HL-60 (cell line): ENCODE data around the gene COQ3.

Source experiments
- DNase-seq, 2 experiments: peaks; one replicate each; pipeline ENCODE4 v3.0.0-alpha.2; 2010 to 2020; ENCODE audit warnings: low read depth in 1 of 2, low spot score in 1 of 2
- H3K27ac ChIP-seq: fragments of 250-450 bp; sonication (Bioruptor Pico); replicated peaks from 2 replicates; pipeline ENCODE4 v1.5.1; 2020; ENCODE audit warnings: mild to moderate bottlenecking, moderate library complexity
- H3K27me3 ChIP-seq: fragments of 250-450 bp; sonication (Bioruptor Pico); 2 replicates; pipeline ENCODE4 v1.5.1; 2021; ENCODE audit warnings: mild to moderate bottlenecking, moderate library complexity; ENCODE audit not compliant: insufficient read depth, poor library complexity, severe bottlenecking
- H3K4me3 ChIP-seq: replicated peaks from 2 replicates; pipeline ENCODE4 v1.5.1; 2011; ENCODE audit warnings: mild to moderate bottlenecking, control low read depth, low read length; ENCODE audit not compliant: insufficient read depth
- GABPA ChIP-seq: IDR thresholded peaks from 2 replicates; pipeline ENCODE4 v1.6.1; 2012; ENCODE audit warnings: low read depth
- POLR2AphosphoS5 ChIP-seq: IDR thresholded peaks from 2 replicates; pipeline ENCODE4 v1.6.1; 2012; ENCODE audit warnings: low read depth
- SPI1 ChIP-seq: IDR thresholded peaks from 2 replicates; pipeline ENCODE4 v1.6.1; 2012; ENCODE audit warnings: low read depth, mild to moderate bottlenecking, borderline replicate concordance
- TF ChIP-seq, protein P1 (sequence below): IDR thresholded peaks from 2 replicates; pipeline ENCODE4 v1.6.1; 2012; ENCODE audit warnings: low read depth; ENCODE audit not compliant: insufficient replicate concordance
- TF ChIP-seq, protein P2 (sequence below): IDR thresholded peaks from one replicate; pipeline ENCODE4 v1.5.1; 2011; ENCODE audit warnings: low read length, control low read depth, inconsistent platforms; ENCODE audit not compliant: insufficient read depth

The COQ3 gene

DNA sequence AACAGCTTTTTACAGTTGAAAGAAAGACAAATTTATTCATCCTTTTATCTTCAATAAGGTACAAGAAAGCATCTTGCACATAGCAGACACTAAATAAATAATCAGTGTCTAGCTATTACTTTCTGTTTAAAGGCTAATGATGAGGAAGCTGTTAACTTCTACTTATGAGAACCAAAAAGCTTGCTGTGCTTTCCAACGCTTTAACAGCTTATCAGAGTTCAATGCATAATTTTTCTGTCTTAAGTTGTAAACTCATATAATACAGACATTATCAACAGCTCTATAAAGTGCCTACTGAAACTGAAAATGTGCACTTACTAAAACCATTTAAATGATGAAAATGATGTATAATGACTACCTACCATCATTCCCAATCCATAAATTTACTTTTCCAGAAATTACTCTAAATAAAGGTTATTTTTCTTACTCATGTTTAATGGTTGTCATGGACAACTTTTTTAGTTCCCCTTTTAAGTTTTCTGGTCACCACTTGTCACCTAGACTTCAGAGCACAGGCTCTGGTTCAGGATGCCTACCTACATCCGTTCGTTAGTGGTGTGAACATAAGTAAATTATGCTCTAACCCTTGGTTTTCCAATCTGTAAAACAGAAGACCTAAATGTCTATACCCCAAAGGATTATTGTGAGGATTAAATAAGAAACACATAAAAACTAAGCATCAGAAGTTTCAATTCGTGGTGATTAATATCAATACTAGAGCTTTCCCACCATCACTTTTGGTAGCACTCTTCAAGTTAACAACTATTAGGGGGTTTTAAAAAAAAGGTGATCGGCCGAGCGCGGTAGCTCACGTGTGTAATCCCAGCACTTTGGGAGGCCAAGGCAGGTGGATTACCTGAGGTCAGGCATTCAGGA is 23.1 kb upstream of the COQ3 start:
- Histone ChIP-seq H3K27ac (0 out of 2 replicates have a peak overlapping the region, but pooled peaks have one; percentile 8), H3K27me3 (no peaks in the 10 kb centered on the region), H3K4me3 (no peak overlapping the region)
- TF ChIP-seq GABPA (no peak), SPI1 (no peak), POLR2AphosphoS5 (no peak)
- TF ChIP-seq, protein P1, sequence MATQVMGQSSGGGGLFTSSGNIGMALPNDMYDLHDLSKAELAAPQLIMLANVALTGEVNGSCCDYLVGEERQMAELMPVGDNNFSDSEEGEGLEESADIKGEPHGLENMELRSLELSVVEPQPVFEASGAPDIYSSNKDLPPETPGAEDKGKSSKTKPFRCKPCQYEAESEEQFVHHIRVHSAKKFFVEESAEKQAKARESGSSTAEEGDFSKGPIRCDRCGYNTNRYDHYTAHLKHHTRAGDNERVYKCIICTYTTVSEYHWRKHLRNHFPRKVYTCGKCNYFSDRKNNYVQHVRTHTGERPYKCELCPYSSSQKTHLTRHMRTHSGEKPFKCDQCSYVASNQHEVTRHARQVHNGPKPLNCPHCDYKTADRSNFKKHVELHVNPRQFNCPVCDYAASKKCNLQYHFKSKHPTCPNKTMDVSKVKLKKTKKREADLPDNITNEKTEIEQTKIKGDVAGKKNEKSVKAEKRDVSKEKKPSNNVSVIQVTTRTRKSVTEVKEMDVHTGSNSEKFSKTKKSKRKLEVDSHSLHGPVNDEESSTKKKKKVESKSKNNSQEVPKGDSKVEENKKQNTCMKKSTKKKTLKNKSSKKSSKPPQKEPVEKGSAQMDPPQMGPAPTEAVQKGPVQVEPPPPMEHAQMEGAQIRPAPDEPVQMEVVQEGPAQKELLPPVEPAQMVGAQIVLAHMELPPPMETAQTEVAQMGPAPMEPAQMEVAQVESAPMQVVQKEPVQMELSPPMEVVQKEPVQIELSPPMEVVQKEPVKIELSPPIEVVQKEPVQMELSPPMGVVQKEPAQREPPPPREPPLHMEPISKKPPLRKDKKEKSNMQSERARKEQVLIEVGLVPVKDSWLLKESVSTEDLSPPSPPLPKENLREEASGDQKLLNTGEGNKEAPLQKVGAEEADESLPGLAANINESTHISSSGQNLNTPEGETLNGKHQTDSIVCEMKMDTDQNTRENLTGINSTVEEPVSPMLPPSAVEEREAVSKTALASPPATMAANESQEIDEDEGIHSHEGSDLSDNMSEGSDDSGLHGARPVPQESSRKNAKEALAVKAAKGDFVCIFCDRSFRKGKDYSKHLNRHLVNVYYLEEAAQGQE, result no peak
- TF ChIP-seq, protein P2, sequence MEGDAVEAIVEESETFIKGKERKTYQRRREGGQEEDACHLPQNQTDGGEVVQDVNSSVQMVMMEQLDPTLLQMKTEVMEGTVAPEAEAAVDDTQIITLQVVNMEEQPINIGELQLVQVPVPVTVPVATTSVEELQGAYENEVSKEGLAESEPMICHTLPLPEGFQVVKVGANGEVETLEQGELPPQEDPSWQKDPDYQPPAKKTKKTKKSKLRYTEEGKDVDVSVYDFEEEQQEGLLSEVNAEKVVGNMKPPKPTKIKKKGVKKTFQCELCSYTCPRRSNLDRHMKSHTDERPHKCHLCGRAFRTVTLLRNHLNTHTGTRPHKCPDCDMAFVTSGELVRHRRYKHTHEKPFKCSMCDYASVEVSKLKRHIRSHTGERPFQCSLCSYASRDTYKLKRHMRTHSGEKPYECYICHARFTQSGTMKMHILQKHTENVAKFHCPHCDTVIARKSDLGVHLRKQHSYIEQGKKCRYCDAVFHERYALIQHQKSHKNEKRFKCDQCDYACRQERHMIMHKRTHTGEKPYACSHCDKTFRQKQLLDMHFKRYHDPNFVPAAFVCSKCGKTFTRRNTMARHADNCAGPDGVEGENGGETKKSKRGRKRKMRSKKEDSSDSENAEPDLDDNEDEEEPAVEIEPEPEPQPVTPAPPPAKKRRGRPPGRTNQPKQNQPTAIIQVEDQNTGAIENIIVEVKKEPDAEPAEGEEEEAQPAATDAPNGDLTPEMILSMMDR, result no peak
- no peak for DNase-seq

DNA sequence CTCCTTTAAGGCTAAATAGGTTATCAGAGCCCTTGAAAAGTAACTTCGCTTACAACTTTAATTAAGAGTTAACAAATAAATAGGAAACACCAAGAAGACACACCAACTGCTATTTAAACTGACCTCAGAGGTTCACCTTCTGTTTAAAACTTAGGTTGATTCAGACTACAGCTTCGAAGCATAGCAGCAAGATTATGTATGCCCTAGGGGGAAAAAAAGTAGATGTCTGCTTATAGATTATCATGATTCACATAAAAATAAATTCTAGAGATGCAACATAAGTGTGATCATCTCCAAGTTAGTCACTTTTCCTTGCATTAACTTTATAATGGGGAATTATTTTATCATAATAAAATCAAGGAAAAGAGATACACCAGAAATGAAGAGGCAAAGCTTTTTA is 22.2 kb upstream of the COQ3 start:
- no peak for DNase-seq
- no peaks in the 10 kb centered on the region for H3K27me3 ChIP-seq
- no peak overlapping the region for H3K27ac ChIP-seq
- TF ChIP-seq SPI1, result no peak
- TF ChIP-seq, protein P2, result no peak
- TF ChIP-seq GABPA, result no peak
- H3K4me3 ChIP-seq, result no peak overlapping the region

DNA sequence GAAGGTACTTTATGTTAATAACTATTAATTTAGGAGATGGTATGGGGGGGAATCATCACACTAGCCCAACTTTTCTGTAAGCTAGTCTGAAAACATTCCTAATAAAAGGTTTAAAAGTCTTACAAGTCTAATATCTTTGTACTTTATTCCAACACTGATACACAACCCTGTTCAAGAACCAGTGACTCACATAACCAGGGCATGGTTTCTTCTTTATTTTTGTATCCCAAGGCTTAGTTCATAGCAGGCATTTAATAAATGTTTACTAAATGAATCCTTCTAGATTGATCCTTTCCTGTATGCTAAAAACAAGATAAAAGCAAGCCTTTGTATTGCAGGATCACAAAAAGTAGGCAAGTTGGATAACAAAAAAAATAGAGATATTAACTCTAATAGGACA is 21.5 kb upstream of the COQ3 start:
- Histone ChIP-seq H3K4me3 (no peak overlapping the region), H3K27ac (no peak overlapping the region), H3K27me3 (no peaks in the 10 kb centered on the region)
- DNase-seq, result no peak
- TF ChIP-seq GABPA, result no peak
- TF ChIP-seq, protein P1, result no peak
- TF ChIP-seq, protein P2, result no peak
- no peak for TF ChIP-seq SPI1
- no peak for TF ChIP-seq POLR2AphosphoS5
